B cell (primary cell): Measurements from ENCODE around the gene RPGR. TPM values are rescaled to one million over a fixed set of nuclear protein-coding genes. Genes with fewer than 3 reads are reported as not detected.

Experiments used
- ATAC-seq: fragments of 200-7000 bp; cut with Tn5 transposase; one replicate; pipeline ENCODE4 v1.10.0; 2021; ENCODE audit warnings: low read depth, mild to moderate bottlenecking, moderate number of reproducible peaks, moderate library complexity
- CTCF ChIA-PET: fragments of 350-600 bp; sonication (Branson Sonifier 250); formaldehyde crosslinking; loops from one replicate; lab custom pipeline; 2021; ENCODE audit warnings: antibody characterized with exemption, inconsistent platforms; lab: Charles Lee
- POLR2A ChIA-PET: fragments of 350-600 bp; sonication (Branson Sonifier 250); formaldehyde crosslinking; loops from one replicate; lab custom pipeline; 2021; ENCODE audit warnings: antibody characterized with exemption; lab: Charles Lee
- DNase-seq: peaks from one replicate; pipeline ENCODE4 v3.0.0; 2013
- H2AFZ ChIP-seq: 2 replicates; pipeline ENCODE4 v1.6.1; 2012; ENCODE audit warnings: mild to moderate bottlenecking, low read depth, low read length; ENCODE audit not compliant: insufficient read depth, poor library complexity, severe bottlenecking
- H3K27ac ChIP-seq, 2 donors: 1 replicate in 1 of 2; 2 replicates in 1 of 2; pipeline ENCODE4 v1.5.1; 2012 to 2013; ENCODE audit warnings: low read length in 2 of 2, mild to moderate bottlenecking in 2 of 2, moderate library complexity in 1 of 2
- H3K27me3 ChIP-seq, 4 experiments: fragments of 200-600 bp in 1 of 4; sonication (generic) in 1 of 4; replicated peaks in 1 of 4; 1 replicate in 2 of 4; 2 replicates in 2 of 4; pipeline versions ENCODE4 v1.6.1 to v1.7.0; 2013 to 2016; ENCODE audit warnings: low read length in 3 of 4, mild to moderate bottlenecking in 2 of 4, mixed read lengths in 1 of 4, moderate library complexity in 1 of 4; ENCODE audit not compliant: insufficient read depth in 4 of 4, control insufficient read depth in 3 of 4; ENCODE audit errors: control extremely low read depth in 1 of 4
- H3K36me3 ChIP-seq, 2 experiments: replicated peaks in 1 of 2; 1 replicate in 1 of 2; 2 replicates in 1 of 2; pipeline versions ENCODE4 v1.6.1 to v1.7.1; 2013; ENCODE audit warnings: low read length in 1 of 2; ENCODE audit not compliant: insufficient read depth in 2 of 2, control insufficient read depth in 1 of 2; ENCODE audit errors: control extremely low read depth in 1 of 2, extremely low read depth in 1 of 2
- H3K4me1 ChIP-seq, 2 donors: fragments of 200-600 bp in 1 of 2; sonication (generic) in 1 of 2; 1 replicate in 1 of 2; 2 replicates in 1 of 2; pipeline versions ENCODE4 v1.5.1 to v1.6.1; 2013 to 2017; ENCODE audit warnings: low read length in 2 of 2; ENCODE audit not compliant: control insufficient read depth in 2 of 2, insufficient read depth in 2 of 2
- H3K4me2 ChIP-seq: replicated peaks from 2 replicates; pipeline ENCODE3; 2012; ENCODE audit warnings: mild to moderate bottlenecking, low read depth, low read length; ENCODE audit not compliant: poor library complexity, severe bottlenecking
- H3K4me3 ChIP-seq, 5 experiments: fragments of 200-600 bp in 1 of 5; sonication (generic) in 1 of 5; 1 replicate in 3 of 5; 2 replicates in 2 of 5; pipeline versions ENCODE4 v1.5.1 to v1.7.0; 2011 to 2016; ENCODE audit warnings: low read length in 4 of 5, mild to moderate bottlenecking in 4 of 5, low read depth in 2 of 5, control low read depth in 1 of 5, moderate library complexity in 1 of 5; ENCODE audit not compliant: insufficient read depth in 1 of 5; ENCODE audit errors: control extremely low read depth in 1 of 5, extremely low read depth in 1 of 5
- H3K79me2 ChIP-seq: fragments of 200-600 bp; sonication (generic); one replicate; pipeline ENCODE4 v1.6.0; 2016; ENCODE audit warnings: low read length; ENCODE audit not compliant: control insufficient read depth, insufficient read depth
- H3K9ac ChIP-seq: fragments of 200-600 bp; sonication (generic); 2 replicates; pipeline ENCODE4 v1.6.1; 2017; ENCODE audit warnings: mild to moderate bottlenecking, low read length, moderate library complexity
- H3K9me3 ChIP-seq, 3 donors: one replicate each; pipeline versions ENCODE4 v1.6.1 to v1.7.1; 2013; ENCODE audit warnings: low read length in 2 of 3; ENCODE audit not compliant: control insufficient read depth in 2 of 3, insufficient read depth in 1 of 3; ENCODE audit errors: control extremely low read depth in 1 of 3
- H4K20me1 ChIP-seq: 2 replicates; pipeline ENCODE4 v1.6.0; 2012; ENCODE audit warnings: mild to moderate bottlenecking, low read length; ENCODE audit not compliant: insufficient read depth, control insufficient read depth, poor library complexity, severe bottlenecking
- H3K27ac Mint-ChIP-seq: one replicate; pipeline ENCODE4 v1.8.0; 2021; ENCODE audit warnings: mixed read lengths
- H3K27me3 Mint-ChIP-seq: one replicate; pipeline ENCODE4 v1.8.0; 2021; ENCODE audit warnings: mixed read lengths
- H3K4me1 Mint-ChIP-seq: one replicate; pipeline ENCODE4 v1.8.0; 2021; ENCODE audit warnings: mixed read lengths
- H3K4me3 Mint-ChIP-seq: one replicate; pipeline ENCODE4 v1.8.0; 2021; ENCODE audit warnings: mixed read lengths
- H3K9me3 Mint-ChIP-seq: one replicate; pipeline ENCODE4 v1.8.0; 2022; ENCODE audit warnings: mixed read lengths; ENCODE audit not compliant: insufficient read depth
- CTCF ChIP-seq: fragments of 200-600 bp; IDR thresholded peaks from one replicate; pipeline ENCODE4 v1.8.0; 2022; ENCODE audit warnings: antibody characterized with exemption, mild to moderate bottlenecking
- EZH2 ChIP-seq: IDR thresholded peaks from 2 replicates; pipeline ENCODE4 v1.6.1; 2012; ENCODE audit warnings: borderline replicate concordance, low read depth, mild to moderate bottlenecking, moderate library complexity, low read length; ENCODE audit not compliant: insufficient read depth, poor library complexity, severe bottlenecking
- WGBS: methylation state at CpG from one replicate; pipeline ENCODE4 v1.1.5; 2013; ENCODE audit warnings: missing lambda C conversion rate; ENCODE audit not compliant: insufficient coverage; 5-methylcytosine and 5-hydroxymethylcytosine counted together
- intact Hi-C: fragments of 100-400 bp; cut with micrococcal nuclease; formaldehyde crosslinking; loops from one replicate; pipeline ENCODE4 v1.10.0; 2022
- polyA plus RNA-seq: library from polyadenylated mRNA; depleted of rRNA; stranded (reverse); fragments of >200 nt; gene quantifications from 2 replicates; pipeline ENCODE4 v1.2.3, GENCODE V29; 2012
- total RNA-seq, 2 donors: library from RNA; stranded (reverse); fragments of 120-200 nt in 1 of 2; gene quantifications; 1 replicate in 1 of 2; 2 replicates in 1 of 2; pipeline versions ENCODE4 v1.2.3 to v1.2.4, GENCODE V29; 2013 to 2022

RPGR gene
- total and polyA plus RNA-seq, 2 donors (not counting 1 experiment from before 2014, with no cell fraction given) = 4.2 to 26.8 TPM

GRCh38 chrX:38240541-38240940, 86.8 kb downstream of the RPGR start:
- Histone ChIP-seq H3K4me3 (no peak overlapping the region), H3K79me2 (no peaks in the 10 kb centered on the region), H3K27ac (no peak overlapping the region), H2AFZ (no peak overlapping the region), H3K27me3 (no peaks in the 10 kb centered on the region), H3K9ac (no peak overlapping the region), H3K9me3 (no peaks in the 10 kb centered on the region), H4K20me1 (no peaks in the 10 kb centered on the region), H3K4me1 (no peaks in the 10 kb centered on the region), H3K4me2 (no peak overlapping the region), H3K36me3 (no peaks in the 10 kb centered on the region)
- DNase-seq (no peak), ATAC-seq (no peak)
- Mint-ChIP-seq H3K27me3 (peaks cover 6% of the 10 kb centered on the region), H3K9me3 (no peaks in the 10 kb centered on the region), H3K4me1 (no peaks in the 10 kb centered on the region), H3K4me3 (no peak overlapping the region), H3K27ac (no peak overlapping the region)
- no CpG with 5 or more reads among the region's 2 CpGs for WGBS
- intact Hi-C loops = no loop called here
- ChIA-PET POLR2A (no interaction called here), CTCF (no interaction called here)
- TF ChIP-seq EZH2 = no peak
- TF ChIP-seq CTCF = no peak

GRCh38 chrX:38236901-38237615, 90.3 kb downstream of the RPGR start:
- CTCF ChIA-PET = no interaction called here
- Mint-ChIP-seq H3K27me3 (peaks cover 16% of the 10 kb centered on the region), H3K4me1 (no peaks in the 10 kb centered on the region), H3K27ac (no peak overlapping the region), H3K4me3 (no peak overlapping the region), H3K9me3 (no peaks in the 10 kb centered on the region)
- Histone ChIP-seq H3K9me3 (no peaks in the 10 kb centered on the region), H4K20me1 (no peaks in the 10 kb centered on the region), H2AFZ (no peak overlapping the region), H3K4me3 (no peak overlapping the region), H3K27ac (no peak overlapping the region), H3K79me2 (no peaks in the 10 kb centered on the region), H3K4me2 (no peak overlapping the region), H3K36me3 (no peaks in the 10 kb centered on the region), H3K4me1 (no peaks in the 10 kb centered on the region), H3K9ac (no peak overlapping the region), H3K27me3 (no peaks in the 10 kb centered on the region)
- no peak for ATAC-seq
- no peak for DNase-seq
- WGBS = no CpG with 5 or more reads among the region's 6 CpGs
- no peak for TF ChIP-seq EZH2
- no peak for TF ChIP-seq CTCF
- intact Hi-C loops = no loop called here
- POLR2A ChIA-PET = no interaction called here
